D721Med (cell line): Measurements from ENCODE around the gene ZNF775.

ENCODE experiments used
- DNase-seq: peaks from one replicate; pipeline ENCODE4 v3.0.0; 2011; ENCODE audit warnings: low spot score; ENCODE audit not compliant: insufficient read length
- FAIRE-seq: peaks from 2 replicates; lab custom pipeline; 2011; peaks lifted over from hg19 to GRCh38; lab: Jason Lieb, UNC
- TF ChIP-seq, protein P1 (sequence below): IDR thresholded peaks from 2 replicates; pipeline ENCODE4 v1.5.1; 2012; ENCODE audit warnings: mild to moderate bottlenecking, control low read depth; ENCODE audit not compliant: insufficient read depth; ENCODE audit errors: missing control alignments

The ZNF775 gene

GRCh38 chr7:150430465-150431085 lies 51.4 kb downstream of the ZNF775 start:
- no peak for DNase-seq
- no peak for FAIRE-seq
- TF ChIP-seq, protein P1, sequence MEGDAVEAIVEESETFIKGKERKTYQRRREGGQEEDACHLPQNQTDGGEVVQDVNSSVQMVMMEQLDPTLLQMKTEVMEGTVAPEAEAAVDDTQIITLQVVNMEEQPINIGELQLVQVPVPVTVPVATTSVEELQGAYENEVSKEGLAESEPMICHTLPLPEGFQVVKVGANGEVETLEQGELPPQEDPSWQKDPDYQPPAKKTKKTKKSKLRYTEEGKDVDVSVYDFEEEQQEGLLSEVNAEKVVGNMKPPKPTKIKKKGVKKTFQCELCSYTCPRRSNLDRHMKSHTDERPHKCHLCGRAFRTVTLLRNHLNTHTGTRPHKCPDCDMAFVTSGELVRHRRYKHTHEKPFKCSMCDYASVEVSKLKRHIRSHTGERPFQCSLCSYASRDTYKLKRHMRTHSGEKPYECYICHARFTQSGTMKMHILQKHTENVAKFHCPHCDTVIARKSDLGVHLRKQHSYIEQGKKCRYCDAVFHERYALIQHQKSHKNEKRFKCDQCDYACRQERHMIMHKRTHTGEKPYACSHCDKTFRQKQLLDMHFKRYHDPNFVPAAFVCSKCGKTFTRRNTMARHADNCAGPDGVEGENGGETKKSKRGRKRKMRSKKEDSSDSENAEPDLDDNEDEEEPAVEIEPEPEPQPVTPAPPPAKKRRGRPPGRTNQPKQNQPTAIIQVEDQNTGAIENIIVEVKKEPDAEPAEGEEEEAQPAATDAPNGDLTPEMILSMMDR: no peak

DNA sequence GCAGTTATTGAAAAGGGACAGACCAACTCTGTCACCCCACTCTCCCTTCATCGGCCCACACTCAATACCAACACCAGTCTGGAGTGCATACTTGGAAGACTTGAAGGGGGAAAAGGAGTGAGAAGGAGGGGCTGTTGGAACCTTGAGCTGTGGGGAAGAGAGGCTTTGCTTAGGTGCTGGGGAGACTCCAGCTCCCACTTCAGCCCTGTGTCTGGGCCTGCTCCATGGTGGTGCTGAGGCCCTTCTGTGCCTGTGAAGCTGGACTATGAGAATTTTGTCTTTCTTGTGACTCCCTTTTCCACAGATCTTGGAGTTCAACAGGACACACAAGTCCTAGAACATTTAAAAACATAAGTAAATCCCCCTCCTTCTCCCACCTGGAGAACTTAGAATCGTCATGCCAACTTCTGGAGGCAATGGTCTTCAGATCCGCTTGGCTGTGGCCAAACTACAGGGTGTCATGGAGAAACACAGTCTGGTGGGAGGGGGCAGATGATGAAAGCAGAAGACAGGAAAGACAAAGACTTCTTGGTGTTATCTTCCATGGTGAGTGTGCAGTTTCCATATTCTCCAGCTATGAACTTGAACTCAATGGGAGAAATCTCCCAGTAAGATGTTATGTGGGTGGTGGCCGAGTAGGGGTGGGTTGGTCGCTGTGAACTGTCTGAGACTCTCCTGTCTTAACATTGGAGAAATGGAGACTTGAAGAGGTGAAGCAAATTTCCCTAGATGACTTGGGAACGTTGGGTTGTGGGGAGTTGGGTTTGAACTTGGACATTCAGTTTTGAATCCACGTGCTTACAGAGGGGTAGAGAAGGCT lies 52.9 kb downstream of the ZNF775 start:
- DNase-seq (peak; percentile 1), FAIRE-seq (no peak)
- TF ChIP-seq, protein P1: no peak

DNA sequence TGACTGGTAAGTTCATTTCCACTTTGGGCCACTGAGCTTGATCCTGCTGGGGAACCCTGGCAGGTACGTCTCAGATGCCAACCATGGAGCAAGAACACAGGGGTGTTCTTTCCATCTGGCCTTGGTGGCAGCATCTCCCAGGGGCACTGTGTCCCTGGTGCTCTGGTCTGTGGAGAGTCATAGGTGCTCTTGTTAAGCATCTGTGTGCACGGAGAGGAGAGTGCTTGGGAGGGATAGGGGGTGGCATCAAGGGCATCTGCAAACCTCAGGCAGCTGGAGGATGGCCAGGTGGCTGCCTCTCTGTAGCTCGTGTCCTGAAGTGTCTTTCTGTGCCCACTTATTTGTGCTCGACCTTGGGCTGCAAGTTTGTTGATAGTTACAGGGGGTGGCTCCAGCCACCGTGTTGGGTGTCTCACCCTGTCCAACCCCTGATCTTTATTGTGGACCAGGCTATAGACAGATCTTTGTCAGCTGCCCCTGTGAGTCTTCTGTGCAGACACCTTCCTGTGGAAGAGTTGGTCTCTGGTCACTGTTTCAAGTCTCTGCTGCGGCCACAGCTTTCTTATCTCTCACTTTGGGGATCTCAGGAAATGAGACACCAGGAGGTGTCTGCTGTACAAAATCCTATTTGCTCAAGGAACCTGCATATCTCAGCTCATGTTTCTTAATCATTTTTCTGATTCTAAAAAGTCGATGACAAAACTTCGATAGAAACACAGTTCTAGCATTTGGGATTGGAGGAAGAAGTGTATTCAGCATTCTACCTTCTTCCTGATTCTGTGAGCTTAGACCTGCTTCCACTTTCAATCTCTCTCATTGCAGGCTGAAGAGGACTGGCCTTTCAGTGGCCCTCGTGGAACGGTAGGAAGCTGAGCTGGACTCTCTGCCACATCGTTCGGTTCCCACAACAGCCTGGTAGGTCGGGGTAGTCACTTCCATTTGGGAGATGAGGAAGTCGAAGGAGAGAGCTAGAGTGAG lies 54.1 kb downstream of the ZNF775 start:
- DNase-seq (no peak), FAIRE-seq (no peak)
- TF ChIP-seq, protein P1: no peak

DNA sequence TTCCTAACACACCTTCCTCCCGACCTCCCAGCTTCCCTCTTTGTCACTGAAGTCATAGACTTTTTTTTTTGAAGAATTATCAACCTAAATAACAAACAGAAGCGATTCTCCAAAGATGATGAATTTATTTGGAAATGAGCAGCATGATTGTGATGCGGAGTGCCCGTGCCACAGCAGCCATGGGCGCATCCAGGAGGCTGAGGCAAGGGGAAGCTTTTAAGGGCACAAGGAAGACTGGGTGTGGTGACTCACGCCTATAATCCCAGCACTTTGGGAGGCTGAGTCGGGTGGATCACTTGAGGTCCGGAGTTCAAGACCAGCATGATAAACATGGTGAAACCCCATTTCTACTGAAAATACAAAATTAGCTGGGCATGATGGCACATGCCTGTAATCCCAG lies 55.1 kb downstream of the ZNF775 start:
- TF ChIP-seq, protein P1: no peak
- FAIRE-seq (no peak), DNase-seq (no peak)

GRCh38 chr7:150435047-150435389 lies 55.9 kb downstream of the ZNF775 start:
- DNase-seq (no peak), FAIRE-seq (no peak)
- TF ChIP-seq, protein P1: no peak

DNA sequence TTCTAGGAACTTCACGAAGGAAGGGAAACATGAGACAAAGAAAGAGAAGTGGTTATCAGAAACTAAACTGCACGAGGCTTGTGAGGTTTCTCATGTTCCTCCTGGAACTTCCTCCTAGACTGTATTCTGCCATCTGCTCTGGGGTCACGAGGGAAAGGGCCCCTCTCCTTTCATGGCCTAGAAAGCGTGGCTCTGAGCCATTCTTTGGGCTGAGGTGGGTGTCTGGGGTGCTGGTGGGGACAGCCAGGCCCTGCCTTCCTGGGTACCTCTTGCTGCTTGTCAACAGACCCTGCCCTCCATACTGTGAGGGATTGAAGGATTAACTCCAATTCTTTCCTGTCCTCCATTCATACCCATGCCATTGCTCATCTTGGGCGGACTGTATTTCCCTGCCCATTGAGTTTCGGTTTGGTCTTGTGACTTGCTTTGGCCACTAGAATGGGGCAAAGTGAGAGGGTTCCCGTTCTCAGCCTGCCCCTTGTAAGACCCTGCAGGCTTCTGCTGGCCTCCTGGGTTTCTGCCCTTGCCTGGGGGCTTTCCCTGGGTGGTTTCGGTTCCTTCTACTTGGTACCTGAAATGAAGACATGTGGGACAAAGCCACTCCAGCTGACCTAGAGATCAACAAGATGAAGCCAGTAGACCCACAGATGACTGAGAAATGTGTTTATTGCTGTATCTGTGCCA lies 56.4 kb downstream of the ZNF775 start:
- FAIRE-seq (no peak), DNase-seq (no peak)
- TF ChIP-seq, protein P1: no peak
